IPS DF 19.7 (cell line): ENCODE measurements around the gene PPP1R7.

ENCODE experiments used
- DNase-seq: peaks from one replicate; pipeline ENCODE4 v3.0.0-alpha.2; 2013; ENCODE audit warnings: low read depth, low spot score

The PPP1R7 gene

DNA sequence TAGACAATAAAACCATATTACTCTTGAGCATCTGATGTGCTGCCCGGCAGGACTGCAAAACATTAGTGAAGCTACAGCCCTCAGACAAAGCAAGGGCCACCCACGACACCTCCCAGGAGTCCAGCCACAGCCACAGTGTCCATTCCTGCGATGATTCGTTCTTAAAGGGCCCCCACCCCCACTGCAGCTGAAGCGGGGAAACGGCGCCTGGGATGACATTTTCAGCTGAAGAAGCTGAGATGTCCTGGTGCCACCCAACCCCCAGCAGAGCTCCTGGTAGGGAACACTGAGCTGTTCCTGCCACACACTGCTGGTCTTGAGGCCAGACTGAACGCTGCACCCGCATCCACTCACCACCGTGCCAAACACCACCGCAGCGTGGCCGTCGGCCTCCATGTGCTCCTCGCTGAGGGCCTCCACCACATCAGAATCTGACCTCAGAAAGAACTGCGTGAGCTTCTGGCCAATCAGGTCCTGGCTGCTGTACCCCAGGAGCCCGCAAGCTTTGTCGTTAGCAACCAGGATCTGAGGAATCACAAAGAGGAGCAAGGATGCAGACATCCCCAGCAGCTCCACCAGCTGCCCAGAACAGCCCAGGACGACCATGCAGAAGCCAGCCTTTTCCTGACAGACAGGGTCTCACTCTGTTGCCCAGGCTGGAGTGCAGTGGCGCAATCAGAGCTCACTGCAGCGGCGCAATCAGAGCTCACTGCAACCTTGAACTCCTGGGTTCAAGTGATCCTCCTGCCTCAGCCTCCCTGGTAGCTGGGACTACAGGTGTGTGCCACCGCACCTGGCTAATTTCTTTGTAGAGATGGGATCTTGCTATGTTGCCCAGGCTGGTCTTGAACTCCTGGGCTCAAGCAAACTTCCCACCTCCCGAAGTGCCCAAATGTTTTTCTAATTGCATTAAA, 10.5 kb upstream of the PPP1R7 start:
- no peak for DNase-seq

DNA sequence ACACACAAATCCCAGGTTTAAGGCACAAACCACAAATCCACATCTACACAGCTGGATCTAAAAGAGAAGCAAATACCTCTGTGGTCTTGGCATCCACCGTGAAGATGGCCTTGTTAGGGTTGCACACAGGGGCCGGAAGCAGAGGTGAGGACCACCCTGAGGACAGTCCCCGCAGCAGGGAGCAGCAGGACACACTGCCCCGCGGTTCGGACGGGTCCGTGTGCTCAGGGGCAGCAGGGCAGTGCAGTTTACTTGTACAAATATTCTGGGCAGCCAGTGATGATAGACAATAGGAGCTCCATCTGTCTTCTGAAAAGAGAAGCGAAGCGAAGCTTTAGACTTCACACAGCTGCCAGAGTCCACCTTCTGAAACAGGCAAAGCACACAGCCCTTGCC, 9.8 kb upstream of the PPP1R7 start:
- no peak for DNase-seq

DNA sequence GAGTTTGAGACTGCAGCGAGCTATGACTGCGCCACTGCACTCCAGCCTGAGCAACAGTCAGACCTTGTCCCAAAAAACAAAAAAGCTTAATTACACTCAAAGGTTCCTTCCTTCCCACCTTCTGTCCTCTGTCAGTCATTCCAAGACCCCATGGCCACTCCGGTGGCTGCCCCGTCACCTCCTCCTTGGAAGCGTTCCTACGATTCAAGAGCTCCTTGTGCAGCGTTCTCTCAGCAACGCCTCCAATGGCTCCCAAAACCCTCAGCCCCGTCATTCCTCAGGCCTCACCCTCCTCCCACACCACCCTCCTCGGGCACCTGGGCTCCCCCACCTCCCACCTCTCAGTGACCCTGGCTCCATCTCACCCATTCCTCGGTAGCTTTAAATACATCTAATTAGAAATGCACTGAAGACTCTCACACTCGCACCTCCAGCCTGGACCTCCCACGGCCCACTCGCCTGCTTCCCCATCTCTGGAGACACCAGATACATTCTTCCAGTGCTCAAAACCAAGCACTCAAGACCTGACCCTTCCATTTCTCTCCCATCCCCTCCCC, 9.0 kb upstream of the PPP1R7 start:
- DNase-seq = no peak

DNA sequence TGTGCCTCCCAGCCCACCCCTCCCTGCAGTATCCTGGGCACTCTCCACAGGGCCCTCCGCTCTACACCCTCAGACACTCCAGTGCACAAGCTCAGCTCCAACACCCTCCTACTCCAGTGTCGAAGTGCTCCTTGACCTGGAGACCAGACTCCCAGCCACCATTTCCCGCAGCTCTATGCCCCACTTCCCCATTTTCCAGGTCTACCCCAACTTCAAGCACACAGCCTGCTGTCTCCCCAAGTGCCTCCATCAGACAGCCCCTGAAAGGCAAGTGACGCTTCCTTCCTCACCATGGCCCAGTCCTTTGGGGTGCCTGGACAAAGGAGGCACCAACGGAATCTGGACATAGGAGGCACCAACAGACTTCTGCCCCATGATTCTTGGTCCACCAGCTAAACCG, 8.2 kb upstream of the PPP1R7 start:
- DNase-seq = no peak

DNA sequence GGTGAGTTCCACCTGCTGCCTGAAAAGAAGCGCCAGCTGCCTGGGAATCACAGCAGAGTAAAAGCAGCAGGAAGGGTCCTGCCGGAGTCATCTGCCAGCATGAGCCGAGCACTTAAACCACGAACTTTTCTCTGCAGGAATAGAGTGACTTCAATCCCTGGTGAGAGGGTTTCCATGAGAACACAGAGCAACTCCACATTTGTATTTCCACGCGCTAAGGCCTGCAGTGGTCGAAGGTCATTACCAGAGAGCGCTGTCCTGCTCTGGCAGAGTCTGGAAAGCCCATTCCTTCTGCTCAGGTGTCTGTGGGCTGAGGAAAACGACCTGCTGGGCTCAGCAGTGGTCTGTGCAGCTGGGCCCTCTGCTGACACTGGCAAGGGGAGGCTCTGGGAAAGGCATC, 7.7 kb upstream of the PPP1R7 start:
- no peak for DNase-seq

DNA sequence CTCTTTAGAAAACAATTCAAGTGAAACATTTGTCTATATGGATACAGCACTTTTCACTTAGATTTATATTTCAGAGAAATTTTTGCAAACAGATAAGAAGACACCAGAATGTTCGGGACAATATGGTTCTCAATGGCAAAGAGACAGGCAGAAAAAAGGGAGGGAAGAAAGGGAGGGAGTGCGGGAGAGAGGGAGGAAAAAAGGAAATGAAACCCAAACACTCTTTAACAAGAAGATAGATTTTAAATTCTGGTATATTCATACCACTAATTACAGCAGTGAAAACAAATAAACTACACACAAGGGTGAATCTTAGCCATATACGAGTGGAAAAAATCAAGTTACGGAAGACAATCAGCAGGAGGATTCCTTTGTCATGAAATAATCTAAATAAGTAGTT, 4.0 kb upstream of the PPP1R7 start:
- no peak for DNase-seq

DNA sequence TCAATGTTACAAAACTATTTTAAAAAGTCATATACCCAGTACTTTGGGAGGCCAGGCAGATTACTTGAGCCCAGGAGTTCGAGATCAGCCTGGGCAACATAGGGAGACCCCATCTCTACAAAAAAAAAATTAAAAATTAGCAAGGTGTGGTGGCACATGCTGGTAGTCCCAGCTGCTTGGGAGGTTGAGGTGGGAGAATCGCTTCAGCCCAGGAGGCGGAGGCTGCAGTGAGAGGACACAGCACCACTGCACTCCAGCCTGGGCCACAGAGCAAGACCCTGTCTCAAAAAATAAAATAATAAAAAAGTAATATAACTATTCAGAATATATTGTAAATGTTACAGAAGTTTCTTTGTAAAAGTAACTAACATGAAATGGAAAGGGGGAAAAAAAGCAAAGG, 2.9 kb upstream of the PPP1R7 start:
- DNase-seq = no peak

DNA sequence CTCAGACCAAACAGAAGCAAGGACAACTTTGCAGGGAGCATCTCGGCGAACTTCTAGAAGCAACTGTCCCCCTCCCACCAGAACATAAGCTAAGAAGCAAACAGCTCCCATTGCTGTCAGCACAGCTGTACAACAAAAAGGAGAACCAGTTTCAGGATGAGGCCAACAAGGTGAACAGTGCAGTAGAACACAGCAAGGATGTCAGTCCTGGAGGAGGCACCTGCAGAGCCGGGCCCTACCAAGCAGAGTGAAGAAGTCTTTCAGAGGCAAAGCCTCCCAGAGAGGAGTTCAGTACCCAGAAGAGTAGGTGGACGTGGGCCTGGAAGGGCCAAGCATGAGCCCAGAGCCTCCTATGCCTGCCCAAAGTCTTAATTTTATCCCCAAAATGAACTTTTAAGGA, 2.0 kb upstream of the PPP1R7 start:
- no peak for DNase-seq

DNA sequence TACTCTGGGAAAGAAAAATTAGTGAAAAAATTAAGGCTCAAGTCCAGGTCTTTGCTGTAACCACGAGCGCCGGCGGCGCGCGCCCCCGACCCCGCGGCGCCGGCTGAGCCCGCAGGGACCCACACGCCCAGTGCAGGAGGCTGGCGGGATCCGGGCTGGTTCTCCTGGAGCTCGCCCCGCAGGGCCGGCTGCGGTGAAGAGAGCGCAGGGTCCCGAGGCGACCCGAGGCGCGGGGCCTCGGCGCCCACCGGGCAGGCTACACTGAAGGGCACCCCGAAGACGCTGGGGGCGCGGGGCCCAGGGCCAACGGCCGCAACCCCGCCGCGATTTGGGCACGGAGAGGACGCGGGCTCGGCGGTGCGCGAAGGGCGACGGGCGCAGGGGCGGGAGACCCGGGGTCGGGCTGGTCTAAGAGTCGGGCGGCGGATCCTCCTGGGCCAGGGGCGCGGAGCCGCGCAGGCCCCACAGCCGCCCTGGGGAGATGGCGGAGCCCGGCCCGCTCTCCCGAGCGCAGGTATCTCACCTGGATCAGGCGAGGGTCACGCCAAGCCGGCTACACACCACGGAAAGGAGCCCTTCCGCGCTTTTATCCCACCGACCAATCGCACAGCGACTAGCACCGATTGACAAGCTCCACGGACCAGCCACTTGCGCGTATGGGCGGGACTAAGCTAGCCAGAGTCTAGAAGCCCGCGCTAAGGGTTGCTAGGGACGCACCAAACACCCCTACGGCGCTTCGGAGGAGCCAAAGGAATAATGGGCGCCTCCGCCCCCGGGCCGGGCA, 1.2 kb upstream of the PPP1R7 start, which contains the start of gene PASK:
TSS of gene PASK (minus strand) at position 582 of the 784 bp plus-strand sequence. CDS start 6,440 bp downstream, outside the sequence.
- peak; percentile 91 for DNase-seq

DNA sequence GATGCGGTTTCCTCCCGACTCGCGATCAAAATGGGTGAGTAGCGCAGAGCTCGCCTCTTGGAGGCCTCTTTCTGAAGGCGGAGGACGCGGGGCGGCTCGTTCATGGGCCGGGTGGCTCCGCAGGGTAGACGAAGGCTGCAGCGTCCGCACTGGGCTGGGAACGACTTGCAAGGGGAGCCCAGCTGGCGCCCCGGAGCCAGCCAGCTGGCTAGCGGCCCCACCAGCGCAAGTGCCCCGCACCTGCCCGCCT, 667 bp upstream of the PPP1R7 start:
- no peak for DNase-seq

DNA sequence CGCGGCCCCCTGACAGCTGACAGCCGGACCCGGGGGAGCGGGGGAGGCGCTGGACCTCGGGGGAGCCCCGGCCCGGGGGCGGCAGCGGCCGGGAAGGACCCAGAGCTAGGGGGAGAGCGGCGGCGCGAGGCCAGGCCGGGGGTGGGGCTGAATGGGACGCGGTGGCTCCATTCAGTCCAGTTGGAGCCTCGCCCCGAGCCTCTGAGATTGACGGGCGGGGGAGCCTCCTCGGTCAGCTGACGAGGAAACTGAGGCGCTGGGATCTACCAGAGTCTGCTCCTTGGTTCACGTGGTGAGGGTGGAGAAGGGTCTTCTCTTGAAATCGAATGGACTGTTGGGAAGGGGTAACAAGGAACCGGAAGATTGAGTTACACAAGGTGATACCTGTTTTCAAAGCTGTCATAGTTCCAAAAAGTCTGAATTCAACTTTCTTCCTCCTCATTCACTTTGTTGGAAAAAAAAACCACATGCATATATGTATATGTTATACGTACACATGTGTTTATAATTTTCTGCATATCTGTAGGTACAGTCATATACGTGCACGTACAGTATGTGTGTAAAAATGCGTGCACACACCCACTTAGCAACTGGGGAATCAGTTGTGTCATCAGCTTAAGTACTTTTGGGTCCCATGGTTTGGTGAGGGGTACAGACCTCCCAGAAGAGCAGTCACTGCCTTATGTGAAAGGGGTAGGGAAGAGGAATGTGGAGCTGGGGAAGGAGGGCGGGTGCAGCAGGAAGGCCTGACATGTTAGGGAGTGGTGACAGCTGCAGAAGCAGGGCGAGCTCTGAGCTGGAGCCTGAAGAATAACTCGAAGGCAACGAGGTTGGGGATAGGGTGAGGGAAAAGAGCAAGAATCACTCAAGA, 628 bp downstream of the PPP1R7 start:
- DNase-seq = no peak

DNA sequence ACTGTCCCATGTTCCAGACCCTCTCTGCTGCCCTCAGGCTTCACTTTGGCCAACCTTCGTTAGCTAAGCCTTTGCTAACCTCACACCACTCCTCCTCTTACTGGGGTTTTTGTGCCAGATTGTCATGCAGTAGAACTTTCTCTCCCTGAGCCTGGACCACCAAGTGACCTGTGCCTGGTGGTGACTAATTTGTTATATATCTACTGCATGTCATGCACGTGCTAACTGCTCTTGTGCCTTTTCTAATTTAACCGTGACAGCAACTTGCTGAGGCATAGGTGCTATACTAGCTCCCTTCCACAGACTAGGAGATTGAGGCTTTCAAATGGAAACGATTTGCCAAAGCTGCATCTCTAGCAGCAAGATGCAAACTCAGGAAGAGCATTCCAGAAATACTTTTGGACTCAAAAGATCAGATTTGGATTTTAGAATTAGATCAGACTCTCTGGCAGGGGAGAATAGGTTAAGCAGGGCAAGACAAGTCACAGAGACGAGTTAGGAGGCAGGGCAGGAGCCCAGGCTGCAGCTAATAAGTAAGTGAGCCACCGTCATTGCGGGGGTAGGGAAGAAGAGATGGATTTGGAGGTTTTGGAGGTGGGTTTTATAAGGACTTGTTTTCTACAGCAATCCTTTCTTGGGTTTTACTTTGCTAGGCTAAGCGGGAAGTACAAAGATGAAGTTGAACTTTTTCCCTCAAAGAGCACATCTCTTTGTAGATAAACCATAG, 1.8 kb downstream of the PPP1R7 start:
- DNase-seq = no peak

DNA sequence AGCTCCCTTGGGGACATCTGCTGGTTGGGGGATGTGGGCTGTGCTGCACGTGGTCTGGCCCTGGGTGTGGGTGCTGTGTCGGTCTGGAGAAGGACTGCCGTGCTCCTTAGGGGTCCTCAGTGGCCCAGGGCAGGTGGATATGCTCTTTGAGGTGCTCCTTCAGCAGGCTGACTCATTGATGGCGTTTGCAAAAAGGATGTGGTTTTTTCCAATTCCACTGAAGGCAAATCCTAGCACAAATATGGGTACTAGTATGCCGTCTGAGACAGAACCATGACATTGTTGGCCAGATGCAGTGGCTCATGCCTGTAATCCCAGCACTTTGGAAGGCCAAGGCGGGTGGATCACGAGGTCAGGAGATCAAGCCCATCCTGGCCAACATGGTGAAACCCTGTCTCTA, 3.3 kb downstream of the PPP1R7 start:
- DNase-seq = no peak

DNA sequence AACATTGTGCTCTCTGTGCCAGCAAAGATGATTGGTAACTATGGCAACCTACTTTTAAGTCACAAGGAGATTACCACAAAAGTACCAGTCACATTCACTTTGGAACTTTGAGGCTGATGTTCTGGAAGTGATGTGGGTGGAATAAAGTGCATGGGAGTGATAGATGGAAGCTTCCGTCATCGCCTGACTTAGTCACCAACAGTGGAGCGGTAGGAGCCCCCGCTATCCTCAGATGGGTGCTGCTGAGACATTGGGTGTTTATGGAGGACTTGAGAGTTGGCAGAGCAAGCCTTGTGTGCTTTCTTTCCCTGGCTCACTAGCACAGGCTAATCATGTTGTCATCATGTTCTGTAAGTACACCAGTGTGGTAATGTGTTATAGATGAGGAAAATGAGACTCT, 4.6 kb downstream of the PPP1R7 start:
- no peak for DNase-seq

DNA sequence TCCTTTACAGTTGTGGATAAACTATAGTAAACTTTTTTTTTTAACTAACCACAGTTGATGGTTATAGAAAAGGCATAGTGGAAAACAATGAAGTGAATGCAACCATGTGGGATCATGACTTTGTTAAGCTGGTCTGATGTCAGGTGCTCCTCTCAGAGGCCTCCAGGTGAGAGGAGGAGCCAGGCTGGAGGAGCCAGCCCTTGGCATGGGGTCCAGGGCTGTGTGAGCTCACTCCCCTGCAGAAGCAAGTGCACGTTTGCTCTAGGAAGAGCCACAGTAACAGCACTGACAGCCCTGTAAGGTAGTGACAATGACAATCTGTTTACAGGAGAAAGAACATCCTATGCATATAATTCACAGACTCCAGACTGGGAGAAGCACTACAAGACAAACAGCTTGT, 5.7 kb downstream of the PPP1R7 start:
- DNase-seq = no peak

DNA sequence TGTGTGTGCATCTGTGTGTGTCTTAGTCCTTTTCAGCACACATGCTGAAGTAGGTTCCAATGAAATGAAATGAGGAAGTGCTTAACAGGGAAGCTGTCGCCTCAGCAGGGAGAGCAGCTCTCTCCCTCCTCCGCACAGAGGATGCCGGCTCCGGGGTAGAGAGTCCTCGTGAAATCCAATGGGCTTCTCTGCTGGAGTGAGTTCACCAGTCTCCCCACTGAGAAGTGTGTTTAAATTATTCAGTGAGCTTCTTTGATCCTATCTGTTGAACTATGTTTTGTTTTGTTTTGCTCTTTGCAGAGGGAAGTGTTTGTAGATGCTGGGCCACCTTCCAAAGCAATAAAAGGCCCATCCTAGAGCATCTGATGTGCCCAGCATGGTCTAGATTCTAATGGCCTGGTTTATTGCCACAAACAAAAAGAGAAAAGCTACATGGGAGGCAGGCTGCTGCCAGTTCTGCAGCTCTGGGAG, 6.7 kb downstream of the PPP1R7 start:
- DNase-seq = no peak

DNA sequence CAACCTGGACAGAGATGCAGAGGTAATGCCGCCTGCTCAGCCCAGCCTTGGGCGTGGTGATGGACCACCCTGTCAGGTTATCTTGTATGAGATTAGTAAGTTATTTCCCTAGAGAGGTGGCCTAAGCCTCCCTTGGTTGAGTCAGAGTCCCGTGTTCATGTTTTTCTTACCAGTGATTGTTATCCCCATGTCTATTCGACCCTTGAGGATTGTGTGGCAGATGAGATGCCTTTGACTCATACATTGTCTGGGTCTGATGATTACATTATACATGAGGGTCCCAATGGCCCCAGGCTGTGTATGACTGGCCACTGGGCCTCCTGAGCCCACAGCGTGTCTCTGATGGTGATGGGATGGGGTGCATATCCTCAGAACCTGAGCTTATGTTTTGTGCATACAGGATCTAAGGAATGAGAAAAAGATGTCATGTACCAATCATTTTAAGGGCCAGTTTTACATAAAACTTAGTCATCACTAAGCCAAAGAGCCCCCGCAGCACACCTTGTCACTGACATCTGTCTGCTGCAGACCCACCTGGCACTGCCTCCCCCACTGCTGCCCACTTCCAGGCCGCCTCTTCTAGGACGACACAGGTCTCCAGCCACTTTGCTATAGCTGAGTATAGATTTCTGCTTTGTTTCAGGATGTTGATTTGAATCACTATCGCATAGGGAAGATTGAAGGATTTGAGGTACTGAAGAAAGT, 7.7 kb downstream of the PPP1R7 start:
- DNase-seq = no peak

DNA sequence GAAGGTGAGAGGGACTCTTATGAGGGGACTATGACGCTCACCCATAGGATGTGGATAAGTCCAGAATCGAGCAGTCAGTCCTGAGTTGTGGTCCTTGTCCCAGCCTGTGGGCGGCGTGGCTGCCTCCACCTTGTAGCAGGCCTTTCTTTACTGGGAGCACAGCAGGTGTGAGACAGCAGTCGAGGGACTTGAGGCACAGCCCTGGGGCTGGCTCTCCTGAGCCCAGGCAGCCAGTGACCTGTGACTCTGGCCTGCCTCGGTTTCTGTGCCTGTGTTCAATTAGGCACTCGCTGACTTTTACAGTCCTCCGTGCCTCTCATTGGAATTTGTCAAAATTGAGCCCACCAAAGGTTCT, 8.3 kb downstream of the PPP1R7 start:
- DNase-seq = no peak

DNA sequence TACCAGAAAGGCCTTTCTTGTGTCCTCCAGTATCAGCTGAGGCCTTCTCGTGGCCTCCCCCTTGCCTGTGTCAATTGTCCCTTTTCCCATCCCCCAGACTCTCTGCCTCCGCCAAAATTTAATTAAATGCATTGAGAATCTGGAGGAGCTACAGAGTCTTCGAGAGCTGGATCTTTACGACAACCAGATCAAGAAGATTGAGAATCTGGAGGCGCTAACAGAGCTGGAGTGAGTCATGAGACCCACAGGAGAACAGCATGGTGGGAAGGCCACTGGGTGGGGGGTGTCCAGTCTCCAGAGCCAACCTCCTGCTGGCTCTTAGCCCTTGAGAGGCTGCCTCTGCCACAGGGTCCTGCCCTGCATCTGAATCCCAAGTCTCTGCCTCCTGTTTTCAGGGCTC, 8.8 kb downstream of the PPP1R7 start:
- DNase-seq = no peak

DNA sequence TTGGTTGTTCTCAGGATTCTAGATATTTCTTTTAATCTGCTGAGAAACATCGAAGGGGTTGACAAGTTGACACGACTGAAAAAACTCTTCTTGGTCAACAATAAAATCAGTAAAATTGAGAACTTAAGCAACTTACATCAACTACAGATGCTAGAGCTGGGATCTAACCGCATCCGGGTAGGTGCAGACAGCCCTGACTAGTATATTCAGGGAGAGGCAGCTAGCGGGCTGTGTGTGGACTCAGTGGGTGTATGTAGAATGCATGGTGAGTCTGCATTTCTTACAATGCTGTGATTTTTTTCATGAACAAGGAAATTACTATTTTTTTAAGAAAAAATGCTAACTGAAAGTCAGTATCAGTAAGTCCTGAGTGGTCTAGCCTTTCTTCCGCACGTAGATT, 10.1 kb downstream of the PPP1R7 start:
- no peak for DNase-seq
